SK-N-SH treated with all-trans-retinoic acid at 6 μM for 48 hours (cell line): ENCODE data around the gene MLKL.

Source experiments
- GLIS3 ChIP-seq: fragments of 250-450 bp; sonication (Bioruptor Pico); IDR thresholded peaks from 2 replicates; pipeline ENCODE4 v1.5.0; 2020; ENCODE audit warnings: mild to moderate bottlenecking, moderate library complexity
- PATZ1 ChIP-seq: fragments of 250-450 bp; sonication (Bioruptor Pico); IDR thresholded peaks from 2 replicates; pipeline ENCODE4 v1.8.0; 2020; ENCODE audit warnings: mild to moderate bottlenecking, moderate library complexity, borderline replicate concordance
- TOX ChIP-seq: fragments of 250-450 bp; sonication (Bioruptor Pico); IDR thresholded peaks from 2 replicates; pipeline ENCODE4 v1.8.0; 2021; ENCODE audit warnings: mild to moderate bottlenecking, moderate library complexity, borderline replicate concordance
- ZC3H10 ChIP-seq: fragments of 250-450 bp; sonication (Bioruptor Pico); IDR thresholded peaks from 2 replicates; pipeline ENCODE4 v1.5.1; 2021; ENCODE audit warnings: mild to moderate bottlenecking, moderate library complexity
- ZFP3 ChIP-seq: fragments of 250-450 bp; sonication (Bioruptor Pico); IDR thresholded peaks from 2 replicates; pipeline ENCODE4 v1.5.0; 2020; ENCODE audit warnings: mild to moderate bottlenecking, moderate library complexity
- TF ChIP-seq, protein P1 (sequence below): fragments of 250-450 bp; sonication (Bioruptor Pico); IDR thresholded peaks from 2 replicates; pipeline ENCODE4 v1.5.0; 2020; ENCODE audit warnings: mild to moderate bottlenecking, moderate library complexity

DNA sequence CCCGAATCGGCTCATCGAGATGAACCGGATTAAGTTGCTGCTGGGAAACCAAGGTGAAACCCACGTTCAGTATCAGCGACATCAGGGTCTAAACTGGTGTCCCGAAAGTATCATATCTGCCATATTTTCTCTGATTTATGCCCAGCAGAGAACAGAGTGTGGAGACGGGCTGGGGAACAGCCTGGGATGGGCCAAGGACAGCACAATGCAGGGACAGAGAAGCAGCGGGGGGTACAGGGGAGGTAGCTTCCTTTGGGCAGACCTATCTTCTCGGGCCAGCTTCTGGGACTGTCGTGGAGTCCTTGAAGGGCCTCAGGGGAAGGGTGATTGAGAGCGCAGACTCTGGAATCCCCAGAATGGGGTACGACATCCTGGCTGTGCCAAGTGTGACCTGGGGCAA, 17.5 kb upstream of the MLKL start:
- TF ChIP-seq ZC3H10 (CRISPR knock-in tag) (no peak), GLIS3 (no peak), ZFP3 (CRISPR knock-in tag) (no peak), PATZ1 (CRISPR knock-in tag) (no peak), TOX (CRISPR knock-in tag) (no peak)
- TF ChIP-seq, protein P1, sequence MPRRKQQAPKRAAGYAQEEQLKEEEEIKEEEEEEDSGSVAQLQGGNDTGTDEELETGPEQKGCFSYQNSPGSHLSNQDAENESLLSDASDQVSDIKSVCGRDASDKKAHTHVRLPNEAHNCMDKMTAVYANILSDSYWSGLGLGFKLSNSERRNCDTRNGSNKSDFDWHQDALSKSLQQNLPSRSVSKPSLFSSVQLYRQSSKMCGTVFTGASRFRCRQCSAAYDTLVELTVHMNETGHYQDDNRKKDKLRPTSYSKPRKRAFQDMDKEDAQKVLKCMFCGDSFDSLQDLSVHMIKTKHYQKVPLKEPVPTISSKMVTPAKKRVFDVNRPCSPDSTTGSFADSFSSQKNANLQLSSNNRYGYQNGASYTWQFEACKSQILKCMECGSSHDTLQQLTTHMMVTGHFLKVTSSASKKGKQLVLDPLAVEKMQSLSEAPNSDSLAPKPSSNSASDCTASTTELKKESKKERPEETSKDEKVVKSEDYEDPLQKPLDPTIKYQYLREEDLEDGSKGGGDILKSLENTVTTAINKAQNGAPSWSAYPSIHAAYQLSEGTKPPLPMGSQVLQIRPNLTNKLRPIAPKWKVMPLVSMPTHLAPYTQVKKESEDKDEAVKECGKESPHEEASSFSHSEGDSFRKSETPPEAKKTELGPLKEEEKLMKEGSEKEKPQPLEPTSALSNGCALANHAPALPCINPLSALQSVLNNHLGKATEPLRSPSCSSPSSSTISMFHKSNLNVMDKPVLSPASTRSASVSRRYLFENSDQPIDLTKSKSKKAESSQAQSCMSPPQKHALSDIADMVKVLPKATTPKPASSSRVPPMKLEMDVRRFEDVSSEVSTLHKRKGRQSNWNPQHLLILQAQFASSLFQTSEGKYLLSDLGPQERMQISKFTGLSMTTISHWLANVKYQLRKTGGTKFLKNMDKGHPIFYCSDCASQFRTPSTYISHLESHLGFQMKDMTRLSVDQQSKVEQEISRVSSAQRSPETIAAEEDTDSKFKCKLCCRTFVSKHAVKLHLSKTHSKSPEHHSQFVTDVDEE (CRISPR knock-in tag), result no peak
